Gastroesophageal sphincter (tissue), 4 donors: ENCODE measurements around the gene THY1. TPM values are rescaled to one million over a fixed set of nuclear protein-coding genes. Genes with fewer than 3 reads are reported as not detected.
A peak's percentile ranks its signal among the peaks of the same experiment; 100 is the strongest.
"Not testable (repeated sequence)": the region's sequence is repeated elsewhere in the genome, so short reads cannot be mapped to it uniquely, and the experiment has no call there.

Source experiments
- ATAC-seq: fragments of 150-250 bp; one replicate; pipeline ENCODE4 v1.9.1; 2016; ENCODE audit warnings: mild to moderate bottlenecking, moderate library complexity
- H3K27ac ChIP-seq, 4 donors: fragments of 200-600 bp; sonication (generic) in 3 of 4; 1 replicate in 3 of 4; 2 replicates in 1 of 4; pipeline ENCODE4 v1.5.1; 2016 to 2019
- H3K27me3 ChIP-seq: fragments of 200-600 bp; sonication (generic); one replicate; pipeline ENCODE4 v1.5.1; 2019
- H3K36me3 ChIP-seq, 2 donors: fragments of 200-600 bp; sonication (generic); one replicate each; pipeline ENCODE4 v1.5.1; 2019; ENCODE audit warnings: control low read depth in 1 of 2
- H3K4me1 ChIP-seq, 3 donors: fragments of 200-600 bp; sonication (generic); 1 replicate in 2 of 3; 2 replicates in 1 of 3; pipeline ENCODE4 v1.5.1; 2016 to 2019; ENCODE audit warnings: control low read depth in 2 of 3
- H3K4me3 ChIP-seq, 2 donors: fragments of 200-600 bp; sonication (generic); one replicate each; pipeline ENCODE4 v1.5.1; 2019; ENCODE audit warnings: mild to moderate bottlenecking in 1 of 2, moderate library complexity in 1 of 2
- H3K9me3 ChIP-seq, 3 donors: fragments of 200-600 bp; sonication (generic); one replicate each; pipeline ENCODE4 v1.5.1; 2017 to 2019; ENCODE audit warnings: control low read depth in 2 of 3
- CTCF ChIP-seq, 4 experiments: fragments of 200-600 bp in 2 of 4; fragments of 450-650 bp in 2 of 4; sonication (generic) in 1 of 4; IDR thresholded peaks; one replicate each; pipeline ENCODE4 v1.5.1; 2017 to 2019; ENCODE audit warnings: antibody characterized with exemption in 4 of 4, mild to moderate bottlenecking in 2 of 4, moderate library complexity in 2 of 4
- EP300 ChIP-seq: sonication (generic); formaldehyde crosslinking; IDR thresholded peaks from one replicate; pipeline ENCODE4 v1.6.1; 2017; ENCODE audit warnings: antibody characterized with exemption, mild to moderate bottlenecking
- POLR2A ChIP-seq, 2 donors: fragments of 450-650 bp; IDR thresholded peaks; one replicate each; pipeline ENCODE4 v1.6.1; 2017; ENCODE audit warnings: antibody characterized with exemption in 2 of 2, mild to moderate bottlenecking in 2 of 2, moderate library complexity in 1 of 2
- POLR2AphosphoS5 ChIP-seq: sonication (generic); formaldehyde crosslinking; IDR thresholded peaks from one replicate; pipeline ENCODE4 v1.6.1; 2017; ENCODE audit warnings: antibody characterized with exemption
- WGBS, 2 donors: methylation state at CpG; one replicate each; pipeline ENCODE4 v1.1.5; 2018; ENCODE audit warnings: low coverage in 1 of 2; 5-methylcytosine and 5-hydroxymethylcytosine counted together
- total RNA-seq, 4 donors: library from RNA; depleted of rRNA; stranded (reverse); fragments of >200 nt; gene quantifications; one replicate each; pipeline ENCODE4 v1.1.0, GENCODE V29; 2016

The THY1 gene
- total RNA-seq, 4 donors from 2014 or later: 2.5 to 34.5 (median 16.8) TPM

DNA sequence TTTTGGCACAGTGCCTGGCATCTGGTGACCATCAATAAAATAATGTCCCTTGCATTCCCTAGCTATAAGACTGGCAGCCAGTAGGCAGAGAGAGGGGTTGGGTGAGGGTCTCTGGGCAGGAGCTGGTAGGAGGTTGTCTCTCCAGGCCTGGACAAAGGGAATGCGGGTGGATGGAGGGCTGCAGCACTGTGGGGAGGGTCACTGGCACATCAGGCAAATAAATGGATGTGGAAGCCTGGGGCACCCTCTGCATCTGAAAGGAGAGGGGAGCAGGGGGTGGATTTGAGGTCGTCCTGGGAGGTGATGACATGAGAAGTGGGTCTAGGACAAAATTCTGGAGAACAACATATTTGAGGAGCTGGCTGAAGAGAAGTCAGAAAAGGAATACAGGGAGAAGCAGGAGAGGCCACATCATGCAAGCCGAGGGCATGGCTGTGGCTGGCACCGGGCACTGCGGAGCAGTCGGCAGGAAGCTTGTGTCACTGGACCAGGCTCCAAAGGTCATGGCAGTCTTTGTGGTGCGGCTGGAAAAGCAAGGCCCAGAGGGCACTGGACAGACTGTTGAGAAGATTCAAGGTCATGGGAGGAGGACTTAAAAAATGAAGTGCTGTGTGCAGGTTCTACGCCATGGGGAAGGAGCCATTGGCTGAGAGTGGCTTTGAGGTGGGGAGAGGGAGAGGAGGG lies 36.5 kb upstream of the THY1 start:
- H3K27ac ChIP-seq: no peak overlapping the region
- H3K4me1 ChIP-seq: peaks cover 0 to 8% (median 0%) of the 10 kb centered on the region in 3 donors
- no peak for TF ChIP-seq EP300
- TF ChIP-seq POLR2AphosphoS5: no peak
- TF ChIP-seq POLR2A (IDR thresholded peaks at IDR 0.05): no peak
- no peak for TF ChIP-seq CTCF (IDR thresholded peaks at IDR 0.05)
- no peaks in the 10 kb centered on the region for H3K9me3 ChIP-seq
- no peak for ATAC-seq
- H3K36me3 ChIP-seq: no peaks in the 10 kb centered on the region
- no peaks in the 10 kb centered on the region for H3K27me3 ChIP-seq
- WGBS, 2 donors: 89 to 90% methylated on average over 6 to 8 of the region's 8 CpGs
- no peak overlapping the region for H3K4me3 ChIP-seq

GRCh38 chr11:119455708-119456107 lies 32.7 kb upstream of the THY1 start:
- not testable (repeated sequence) for H3K27me3 ChIP-seq
- 76% methylated on average over 6 of the region's 6 CpGs for WGBS, 2 donors

GRCh38 chr11:119455241-119455640 lies 32.3 kb upstream of the THY1 start:
- H3K4me3 ChIP-seq, ATAC-seq, H3K27me3 ChIP-seq, H3K36me3 ChIP-seq, H3K4me1 ChIP-seq, H3K27ac ChIP-seq, H3K9me3 ChIP-seq: not testable (repeated sequence)
- 68 to 87% methylated on average over 4 of the region's 4 CpGs for WGBS, 2 donors

More at GRCh38 chr11:119455708-119456107, 32.7 kb upstream of the THY1 start:
- H3K36me3 ChIP-seq, H3K27ac ChIP-seq, H3K4me3 ChIP-seq, H3K4me1 ChIP-seq, ATAC-seq, H3K9me3 ChIP-seq: not testable (repeated sequence)

DNA sequence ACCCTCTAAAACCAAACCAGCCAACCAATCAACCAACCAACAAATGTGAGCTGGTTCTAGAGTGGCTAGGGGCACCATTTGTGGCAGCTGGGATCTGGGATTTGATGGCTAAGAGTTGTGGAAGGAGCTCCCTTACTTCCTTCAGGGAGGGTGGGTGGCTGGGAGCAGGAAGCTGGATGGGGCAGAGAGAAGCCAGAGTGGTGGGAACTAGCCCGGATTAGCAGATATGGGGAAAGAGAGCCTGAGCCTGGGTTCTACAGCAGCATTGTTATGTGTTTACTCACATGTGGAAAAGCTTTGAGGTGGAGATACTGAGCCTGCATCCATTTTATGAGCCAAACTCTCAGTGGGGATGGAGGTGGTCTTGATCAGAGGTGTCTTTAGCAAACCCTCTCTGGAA lies 30.9 kb upstream of the THY1 start:
- TF ChIP-seq POLR2AphosphoS5 (no peak), CTCF (IDR thresholded peaks at IDR 0.05) (no peak), EP300 (no peak), POLR2A (IDR thresholded peaks at IDR 0.05) (no peak)

GRCh38 chr11:119450590-119451326 lies 27.8 kb upstream of the THY1 start:
- 53 to 82% methylated on average over 5 to 6 of the region's 6 CpGs for WGBS, 2 donors
- ATAC-seq: no peak
- no peaks in the 10 kb centered on the region for H3K27me3 ChIP-seq
- peaks cover 0 to 22% (median 0%) of the 10 kb centered on the region in 3 donors for H3K4me1 ChIP-seq
- TF ChIP-seq POLR2AphosphoS5 (peak; percentile 59), CTCF (IDR thresholded peaks at IDR 0.05) (no peak)
- H3K4me3 ChIP-seq: no peak overlapping the region
- no peaks in the 10 kb centered on the region for H3K36me3 ChIP-seq
- H3K9me3 ChIP-seq: no peaks in the 10 kb centered on the region
- no peak overlapping the region for H3K27ac ChIP-seq

More for the DNA sequence above, 30.9 kb upstream of the THY1 start:
- no peaks in the 10 kb centered on the region for H3K27me3 ChIP-seq
- no peaks in the 10 kb centered on the region for H3K9me3 ChIP-seq
- H3K36me3 ChIP-seq: no peaks in the 10 kb centered on the region
- no peak for ATAC-seq
- H3K4me3 ChIP-seq: no peak overlapping the region
- H3K27ac ChIP-seq: no peak overlapping the region
- H3K4me1 ChIP-seq: no peaks in the 10 kb centered on the region
- 86 to 89% methylated on average over 1 of the region's 1 CpG for WGBS, 2 donors

DNA sequence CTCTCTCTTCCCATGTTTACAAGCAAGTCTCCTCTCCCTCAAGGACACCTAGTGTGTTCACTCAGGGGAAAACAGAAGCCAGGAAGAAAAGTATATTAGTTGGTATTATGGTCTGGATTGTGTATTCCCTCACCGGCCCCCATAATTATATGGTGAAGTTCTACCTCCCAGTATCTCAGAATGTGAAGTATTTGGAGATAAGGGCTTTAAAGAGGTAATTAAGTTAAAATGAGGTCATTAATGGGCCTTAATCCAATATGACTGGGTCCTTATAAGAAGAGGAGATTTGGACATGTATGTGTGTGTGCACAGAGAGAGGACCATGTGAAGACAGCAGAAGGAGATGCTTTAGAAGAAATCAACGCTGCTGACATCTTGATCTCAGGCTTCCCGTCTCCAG lies 26.5 kb upstream of the THY1 start:
- no peak for TF ChIP-seq POLR2AphosphoS5
- no peak for TF ChIP-seq EP300
- TF ChIP-seq POLR2A (IDR thresholded peaks at IDR 0.05): no peak
- TF ChIP-seq CTCF (IDR thresholded peaks at IDR 0.05): no peak
- Histone ChIP-seq H3K27ac (no peak overlapping the region), H3K4me3 (no peak overlapping the region), H3K36me3 (no peaks in the 10 kb centered on the region), H3K4me1 (peaks cover 0 to 29% (median 0%) of the 10 kb centered on the region in 3 donors), H3K27me3 (no peaks in the 10 kb centered on the region), H3K9me3 (no peaks in the 10 kb centered on the region)
- WGBS, 2 donors: 95 to 100% methylated on average over 1 to 3 of the region's 3 CpGs
- no peak for ATAC-seq
